HL-60 (cell line): ENCODE data around the gene CNTN1.

ENCODE experiments used
- DNase-seq, 2 experiments: peaks; one replicate each; pipeline ENCODE4 v3.0.0-alpha.2; 2010 to 2020; ENCODE audit warnings: low read depth in 1 of 2, low spot score in 1 of 2
- H3K27ac ChIP-seq: fragments of 250-450 bp; sonication (Bioruptor Pico); replicated peaks from 2 replicates; pipeline ENCODE4 v1.5.1; 2020; ENCODE audit warnings: mild to moderate bottlenecking, moderate library complexity
- H3K27me3 ChIP-seq: fragments of 250-450 bp; sonication (Bioruptor Pico); 2 replicates; pipeline ENCODE4 v1.5.1; 2021; ENCODE audit warnings: mild to moderate bottlenecking, moderate library complexity; ENCODE audit not compliant: insufficient read depth, poor library complexity, severe bottlenecking
- H3K4me3 ChIP-seq: replicated peaks from 2 replicates; pipeline ENCODE4 v1.5.1; 2011; ENCODE audit warnings: mild to moderate bottlenecking, control low read depth, low read length; ENCODE audit not compliant: insufficient read depth
- CTCF ChIP-seq: IDR thresholded peaks from one replicate; pipeline ENCODE4 v1.5.1; 2011; ENCODE audit warnings: low read length, control low read depth, inconsistent platforms; ENCODE audit not compliant: insufficient read depth
- GABPA ChIP-seq: IDR thresholded peaks from 2 replicates; pipeline ENCODE4 v1.6.1; 2012; ENCODE audit warnings: low read depth
- POLR2AphosphoS5 ChIP-seq: IDR thresholded peaks from 2 replicates; pipeline ENCODE4 v1.6.1; 2012; ENCODE audit warnings: low read depth
- REST ChIP-seq: IDR thresholded peaks from 2 replicates; pipeline ENCODE4 v1.6.1; 2012; ENCODE audit warnings: low read depth; ENCODE audit not compliant: insufficient replicate concordance
- SPI1 ChIP-seq: IDR thresholded peaks from 2 replicates; pipeline ENCODE4 v1.6.1; 2012; ENCODE audit warnings: low read depth, mild to moderate bottlenecking, borderline replicate concordance

The CNTN1 gene

GRCh38 chr12:40760821-40761220, 68.6 kb downstream of the CNTN1 start:
- Histone ChIP-seq H3K4me3 (no peak overlapping the region), H3K27me3 (no peaks in the 10 kb centered on the region), H3K27ac (no peak overlapping the region)
- TF ChIP-seq GABPA = no peak
- no peak for TF ChIP-seq POLR2AphosphoS5
- no peak for TF ChIP-seq REST
- TF ChIP-seq SPI1 = no peak
- TF ChIP-seq CTCF = no peak
- DNase-seq = no peak

- Histone ChIP-seq H3K27me3 (no peaks in the 10 kb centered on the region), H3K4me3 (no peak overlapping the region), H3K27ac (no peak overlapping the region)
- TF ChIP-seq GABPA (no peak), REST (no peak), CTCF (no peak), POLR2AphosphoS5 (no peak), SPI1 (no peak)
- DNase-seq = no peak
Measured at GRCh38 chr12:40762072-40762471, 69.8 kb downstream of the CNTN1 start.

GRCh38 chr12:40768125-40768864, 76.1 kb downstream of the CNTN1 start:
- no peaks in the 10 kb centered on the region for H3K27me3 ChIP-seq
- TF ChIP-seq SPI1 (no peak), REST (no peak), POLR2AphosphoS5 (no peak), CTCF (no peak), GABPA (no peak)
- no peak overlapping the region for H3K27ac ChIP-seq
- DNase-seq = no peak
- H3K4me3 ChIP-seq = no peak overlapping the region
